ENCODE measurements around the gene UNC5C. TPM values are rescaled to one million over a fixed set of nuclear protein-coding genes. Genes with fewer than 3 reads are reported as not detected.
A peak's percentile ranks its signal among the peaks of the same experiment; 100 is the strongest.

Gene UNC5C
- total and polyA plus RNA-seq, 10 donors = 0.43 to 15.7 (median 7.8) TPM

- H3K4me1 ChIP-seq = peaks cover 4 to 43% (median 19%) of the 10 kb centered on the region in 6 donors
- peaks cover 0 to 56% (median 14%) of the 10 kb centered on the region in 7 donors for H3K27me3 ChIP-seq (replicated peaks in 1 of 7)
- DNase-seq = no peak
- H3K36me3 ChIP-seq = no peaks in the 10 kb centered on the region
- no peak for TF ChIP-seq CTCF (IDR thresholded peaks at IDR 0.05 in 8 of 11, conservative IDR thresholded peaks at IDR 0.05 in 3 of 11)
- TF ChIP-seq POLR2A (IDR thresholded peaks at IDR 0.05) = no peak
- TF ChIP-seq POLR2AphosphoS5 (IDR thresholded peaks at IDR 0.05) = no peak
- peak overlapping the region in 7 of 8 donors; percentile 51 to 89 (median 82) for H3K27ac ChIP-seq
- WGBS, 5 donors = 29 to 56% (median 38%) methylated on average over 22 of the region's 22 CpGs
- intact Hi-C loops (cut with DNase I; ENCODE audit: low total_unique reads) = no loop called here
- H3K9me3 ChIP-seq = no peaks in the 10 kb centered on the region
- peak overlapping the region; percentile 8 to 73 (median 48) for H3K4me3 ChIP-seq
Measured at GRCh38 chr4:95546866-95547714, 1.7 kb downstream of the UNC5C start.

GRCh38 chr4:95546221-95546620, 2.6 kb downstream of the UNC5C start:
- intact Hi-C loops (cut with DNase I; ENCODE audit: low total_unique reads) = no loop called here
- WGBS, 5 donors = 40 to 64% (median 54%) methylated on average over 3 of the region's 3 CpGs
- Histone ChIP-seq H3K36me3 (no peaks in the 10 kb centered on the region), H3K27me3 (replicated peaks in 1 of 7) (peaks cover 0 to 52% (median 14%) of the 10 kb centered on the region in 7 donors), H3K27ac (peak overlapping the region in 4 of 8 donors; percentile 7 to 88 (median 46)), H3K4me1 (peaks cover 4 to 39% (median 19%) of the 10 kb centered on the region in 6 donors), H3K9me3 (no peaks in the 10 kb centered on the region), H3K4me3 (peak overlapping the region in 6 of 8 donors; percentile 41 to 73 (median 50))
- DNase-seq = no peak
- TF ChIP-seq CTCF (IDR thresholded peaks at IDR 0.05 in 8 of 11, conservative IDR thresholded peaks at IDR 0.05 in 3 of 11) (no peak), POLR2A (IDR thresholded peaks at IDR 0.05) (no peak), POLR2AphosphoS5 (IDR thresholded peaks at IDR 0.05) (no peak)

GRCh38 chr4:95545546-95545945, 3.2 kb downstream of the UNC5C start:
- TF ChIP-seq CTCF (IDR thresholded peaks at IDR 0.05 in 8 of 11, conservative IDR thresholded peaks at IDR 0.05 in 3 of 11) (no peak), POLR2AphosphoS5 (IDR thresholded peaks at IDR 0.05) (no peak), POLR2A (IDR thresholded peaks at IDR 0.05) (no peak)
- H3K4me1 ChIP-seq = peaks cover 3 to 34% (median 19%) of the 10 kb centered on the region in 6 donors
- H3K4me3 ChIP-seq = peak overlapping the region in 2 of 8 donors; percentile 57 to 73
- H3K36me3 ChIP-seq = no peaks in the 10 kb centered on the region
- H3K27ac ChIP-seq = peak overlapping the region in 4 of 8 donors; percentile 0 to 88 (median 8)
- H3K27me3 ChIP-seq (replicated peaks in 1 of 7) = peaks cover 0 to 48% (median 14%) of the 10 kb centered on the region in 7 donors
- WGBS, 5 donors = 76 to 87% (median 83%) methylated on average over 6 of the region's 6 CpGs
- no peaks in the 10 kb centered on the region for H3K9me3 ChIP-seq
- DNase-seq = no peak
- intact Hi-C loops (cut with DNase I; ENCODE audit: low total_unique reads) = no loop called here

Measured in spleen (tissue), 11 donors.